ENCODE measurements around the gene TRIML1.

TRIML1 gene

DNA sequence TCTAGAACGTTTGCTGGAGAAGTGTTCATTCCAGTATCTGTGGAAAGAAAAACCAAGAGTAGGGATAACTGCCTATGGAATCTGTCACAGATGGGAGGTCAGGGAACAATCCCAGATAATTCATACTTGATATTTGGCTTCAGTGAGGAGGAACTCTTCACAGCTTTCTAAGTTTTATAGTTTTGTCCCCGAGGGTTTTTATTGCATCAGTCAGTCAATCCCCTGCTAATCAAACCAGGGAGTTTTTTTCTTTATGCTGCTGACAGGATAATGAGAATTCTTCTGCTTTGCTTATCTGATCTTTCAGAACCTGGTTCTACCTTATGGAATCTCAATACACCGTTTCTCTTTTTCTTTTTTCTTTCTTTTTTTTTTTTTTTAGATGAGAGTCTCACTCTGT lies 29.2 kb upstream of the TRIML1 start:
- DNase-seq, result no peak
- TF ChIP-seq, protein P1, sequence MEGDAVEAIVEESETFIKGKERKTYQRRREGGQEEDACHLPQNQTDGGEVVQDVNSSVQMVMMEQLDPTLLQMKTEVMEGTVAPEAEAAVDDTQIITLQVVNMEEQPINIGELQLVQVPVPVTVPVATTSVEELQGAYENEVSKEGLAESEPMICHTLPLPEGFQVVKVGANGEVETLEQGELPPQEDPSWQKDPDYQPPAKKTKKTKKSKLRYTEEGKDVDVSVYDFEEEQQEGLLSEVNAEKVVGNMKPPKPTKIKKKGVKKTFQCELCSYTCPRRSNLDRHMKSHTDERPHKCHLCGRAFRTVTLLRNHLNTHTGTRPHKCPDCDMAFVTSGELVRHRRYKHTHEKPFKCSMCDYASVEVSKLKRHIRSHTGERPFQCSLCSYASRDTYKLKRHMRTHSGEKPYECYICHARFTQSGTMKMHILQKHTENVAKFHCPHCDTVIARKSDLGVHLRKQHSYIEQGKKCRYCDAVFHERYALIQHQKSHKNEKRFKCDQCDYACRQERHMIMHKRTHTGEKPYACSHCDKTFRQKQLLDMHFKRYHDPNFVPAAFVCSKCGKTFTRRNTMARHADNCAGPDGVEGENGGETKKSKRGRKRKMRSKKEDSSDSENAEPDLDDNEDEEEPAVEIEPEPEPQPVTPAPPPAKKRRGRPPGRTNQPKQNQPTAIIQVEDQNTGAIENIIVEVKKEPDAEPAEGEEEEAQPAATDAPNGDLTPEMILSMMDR (IDR thresholded peaks at IDR 0.05), result no peak

DNA sequence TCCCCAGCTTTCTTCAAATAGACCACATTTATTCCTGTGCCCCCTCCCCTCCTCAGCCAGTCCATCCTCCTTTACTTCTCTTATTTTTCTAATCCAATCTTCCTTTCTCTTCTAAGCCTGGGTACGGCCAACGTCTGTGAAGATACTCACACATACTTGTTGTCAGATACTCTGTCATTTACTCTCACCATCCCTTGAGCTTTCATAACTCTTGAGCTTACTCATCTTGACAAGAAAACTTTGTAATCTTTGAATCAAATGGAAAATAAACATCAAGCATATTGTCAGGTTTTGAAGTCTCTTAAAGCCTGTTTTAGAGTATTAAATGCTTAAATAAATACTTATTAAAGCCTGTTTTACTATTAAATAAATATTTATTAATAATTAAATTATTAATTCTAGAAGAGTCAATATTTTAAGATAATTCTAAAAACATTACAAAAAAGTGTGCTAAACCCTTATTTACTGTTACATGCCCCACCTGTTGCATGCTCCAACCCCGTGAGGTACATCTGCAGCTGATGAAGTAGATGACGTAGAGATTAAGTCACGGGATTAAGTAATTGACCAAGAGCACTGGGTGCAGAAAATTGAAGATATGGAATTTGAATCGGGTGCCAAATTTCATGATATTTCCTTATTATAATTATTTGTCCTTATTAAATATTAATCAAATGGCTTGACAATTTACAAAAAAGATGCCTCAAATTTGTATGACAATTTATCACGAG lies 28.3 kb upstream of the TRIML1 start:
- TF ChIP-seq, protein P1 (IDR thresholded peaks at IDR 0.05), result no peak
- intact Hi-C loops (cut with DNase I; ENCODE audit: low total_unique reads), result no loop called here
- Histone ChIP-seq H3K4me1 (no peaks in the 10 kb centered on the region), H3K9me3 (no peaks in the 10 kb centered on the region), H3K4me3 (no peak overlapping the region), H3K27me3 (no peaks in the 10 kb centered on the region), H3K36me3 (no peaks in the 10 kb centered on the region), H3K27ac (no peak overlapping the region)
- DNase-seq, result no peak

More for the DNA sequence above, 29.2 kb upstream of the TRIML1 start:
- H3K9me3 ChIP-seq, result no peaks in the 10 kb centered on the region
- no peaks in the 10 kb centered on the region for H3K4me1 ChIP-seq
- intact Hi-C loops (cut with DNase I; ENCODE audit: low total_unique reads), result no loop called here
- no peak overlapping the region for H3K27ac ChIP-seq
- no peak overlapping the region for H3K4me3 ChIP-seq
- H3K36me3 ChIP-seq, result no peaks in the 10 kb centered on the region
- no peaks in the 10 kb centered on the region for H3K27me3 ChIP-seq

DNA sequence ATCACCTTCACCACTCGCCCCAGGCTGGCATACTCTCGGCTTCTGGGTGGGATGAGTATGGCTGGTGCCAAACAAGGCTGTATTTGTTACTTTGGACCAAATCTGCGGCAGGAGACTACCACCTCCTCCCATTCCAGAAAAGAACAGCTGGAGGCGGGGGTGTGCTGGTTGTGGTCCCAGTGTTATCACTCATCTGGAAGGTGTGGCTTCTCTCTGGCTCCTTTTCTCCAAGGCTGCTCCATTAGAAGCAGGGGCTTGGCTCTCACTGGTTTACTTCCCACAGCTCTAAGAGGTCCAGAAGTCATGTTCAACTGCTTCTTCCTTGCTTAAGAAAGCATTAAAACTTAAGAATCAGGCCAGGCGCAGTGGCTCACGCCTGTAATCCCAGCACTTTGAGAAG lies 27.3 kb upstream of the TRIML1 start:
- H3K27ac ChIP-seq, result no peak overlapping the region
- TF ChIP-seq, protein P1 (IDR thresholded peaks at IDR 0.05), result no peak
- intact Hi-C loops (cut with DNase I; ENCODE audit: low total_unique reads), result no loop called here

DNA sequence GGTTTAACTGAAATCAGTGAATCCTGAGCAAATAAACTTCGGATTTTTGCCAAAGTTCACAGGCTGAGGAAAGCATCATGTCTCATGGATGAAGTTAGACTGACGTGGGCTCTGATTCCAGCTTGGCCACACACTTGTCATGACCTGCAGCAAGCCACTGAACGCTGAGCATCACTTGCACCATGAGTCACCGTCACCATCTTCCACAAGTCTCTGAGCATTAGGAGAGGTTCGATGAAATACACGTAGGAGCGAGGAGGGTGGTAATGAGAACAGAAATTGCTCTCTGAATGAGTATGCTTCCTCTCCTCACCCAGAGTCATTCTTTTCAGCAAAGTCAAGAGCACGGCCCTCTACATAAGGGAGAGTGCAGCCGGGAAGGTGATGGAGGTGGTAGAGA lies 26.1 kb upstream of the TRIML1 start:
- intact Hi-C loops (cut with DNase I; ENCODE audit: low total_unique reads), result no loop called here
- Histone ChIP-seq H3K9me3 (no peaks in the 10 kb centered on the region), H3K36me3 (no peaks in the 10 kb centered on the region), H3K4me3 (no peak overlapping the region), H3K27ac (no peak overlapping the region), H3K27me3 (no peaks in the 10 kb centered on the region), H3K4me1 (no peaks in the 10 kb centered on the region)
- TF ChIP-seq, protein P1 (IDR thresholded peaks at IDR 0.05), result no peak
- DNase-seq, result no peak

More for the DNA sequence above, 27.3 kb upstream of the TRIML1 start:
- H3K4me3 ChIP-seq, result no peak overlapping the region
- no peaks in the 10 kb centered on the region for H3K36me3 ChIP-seq
- no peaks in the 10 kb centered on the region for H3K27me3 ChIP-seq
- no peak for DNase-seq
- no peaks in the 10 kb centered on the region for H3K9me3 ChIP-seq
- H3K4me1 ChIP-seq, result no peaks in the 10 kb centered on the region

DNA sequence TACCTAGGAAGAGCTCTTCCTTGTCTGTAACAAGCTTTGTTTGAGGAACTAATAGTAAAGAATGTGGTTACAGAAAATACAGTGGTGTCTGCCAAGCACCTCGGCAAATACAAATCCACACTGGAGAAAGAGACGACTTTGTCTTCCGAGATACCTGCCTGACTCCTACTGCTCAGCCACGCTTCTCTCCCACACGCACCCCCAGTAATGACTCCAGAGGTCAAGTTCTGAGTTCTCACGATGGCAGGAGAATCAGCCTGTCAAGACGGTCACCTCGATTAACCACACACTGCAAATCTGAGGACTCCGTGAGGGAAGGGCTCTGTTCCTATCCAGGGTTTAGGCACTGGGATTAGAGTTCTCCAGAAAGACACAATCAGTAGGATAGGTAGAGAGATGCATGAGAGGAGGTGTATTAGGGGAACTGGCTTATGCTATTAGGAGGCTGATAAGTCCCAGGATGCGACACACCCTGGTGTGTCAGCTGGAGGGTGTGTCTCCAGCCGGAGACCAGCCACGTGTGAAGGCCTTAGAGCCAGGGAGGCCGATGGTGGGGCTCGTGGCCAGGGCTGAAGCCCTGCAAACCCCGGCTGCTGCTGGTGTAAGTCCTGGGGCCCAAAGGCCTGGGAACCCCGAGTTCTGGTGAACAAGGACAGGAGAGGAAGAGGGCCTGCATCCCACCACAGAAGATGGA lies 21.5 kb upstream of the TRIML1 start:
- Histone ChIP-seq H3K9me3 (no peaks in the 10 kb centered on the region), H3K4me3 (no peak overlapping the region), H3K27me3 (no peaks in the 10 kb centered on the region), H3K4me1 (no peaks in the 10 kb centered on the region), H3K27ac (no peak overlapping the region), H3K36me3 (no peaks in the 10 kb centered on the region)
- DNase-seq, result no peak
- TF ChIP-seq, protein P1 (IDR thresholded peaks at IDR 0.05), result no peak
- intact Hi-C loops (cut with DNase I; ENCODE audit: low total_unique reads), result no loop called here

Data from tibial artery (tissue), 4 donors.